Activated B cell treated with CpG ODN at 0.5 μM for 24 hours (primary cell): Measurements from ENCODE around the gene CCDC88B. TPM values are rescaled to one million over a fixed set of nuclear protein-coding genes. Genes with fewer than 3 reads are reported as not detected.
A peak's percentile ranks its signal among the peaks of the same experiment; 100 is the strongest.

Experiments used
- ATAC-seq: fragments of 200-7000 bp; cut with Tn5 transposase; one replicate; pipeline ENCODE4 v1.10.0; 2021; ENCODE audit warnings: low read depth, mild to moderate bottlenecking, moderate library complexity
- CTCF ChIA-PET: fragments of 350-600 bp; sonication (Branson Sonifier 250); formaldehyde crosslinking; loops from one replicate; lab custom pipeline; 2021; ENCODE audit warnings: antibody characterized with exemption; lab: Charles Lee
- POLR2A ChIA-PET: fragments of 350-600 bp; sonication (Branson Sonifier 250); formaldehyde crosslinking; loops from one replicate; lab custom pipeline; 2021; ENCODE audit warnings: antibody characterized with exemption; lab: Charles Lee
- DNase-seq: peaks from one replicate; pipeline ENCODE4 v3.0.0; 2022
- H3K27ac Mint-ChIP-seq: one replicate; pipeline ENCODE4 v1.8.0; 2020; ENCODE audit warnings: mixed read lengths
- H3K27me3 Mint-ChIP-seq: one replicate; pipeline ENCODE4 v1.8.0; 2021; ENCODE audit warnings: mixed read lengths
- H3K36me3 Mint-ChIP-seq: one replicate; pipeline ENCODE4 v1.8.0; 2021; ENCODE audit warnings: low read depth, mixed read lengths
- H3K4me1 Mint-ChIP-seq: one replicate; pipeline ENCODE4 v1.8.0; 2021; ENCODE audit warnings: mixed read lengths
- H3K4me3 Mint-ChIP-seq: one replicate; pipeline ENCODE4 v1.8.0; 2020; ENCODE audit warnings: mild to moderate bottlenecking, mixed read lengths
- H3K9me3 Mint-ChIP-seq: one replicate; pipeline ENCODE4 v1.8.0; 2020; ENCODE audit warnings: mixed read lengths
- CTCF ChIP-seq: fragments of 200-600 bp; IDR thresholded peaks from one replicate; pipeline ENCODE4 v1.8.0; 2022; ENCODE audit warnings: antibody characterized with exemption, mild to moderate bottlenecking
- intact Hi-C: fragments of 100-400 bp; cut with micrococcal nuclease; formaldehyde crosslinking; loops from one replicate; pipeline ENCODE4 v1.15.1; 2024
- total RNA-seq: library from RNA; stranded (reverse); gene quantifications from 2 replicates; pipeline ENCODE4 v1.2.3, GENCODE V29; 2022

Gene CCDC88B
- total RNA-seq, 1 donor from 2014 or later = 201 TPM

- DNase-seq (peak; percentile 42), ATAC-seq (peak; percentile 4)
- ChIA-PET POLR2A (interaction anchor here (0.6 to 4.9 kb wide), 31 partner anchors 10 to 1951 kb away, joined by 3 to 94 read pairs (median 8); partner anchors contain the start of genes CATSPERZ, CCDC88B, ESRRA and FERMT3), CTCF (interaction anchor here (0.5 to 4.2 kb wide), 17 partner anchors 12 to 407 kb away, joined by 3 to 138 read pairs (median 11); partner anchors contain the start of genes CATSPERZ, CCDC88B, ESRRA and FERMT3)
- TF ChIP-seq CTCF = no peak
- Mint-ChIP-seq H3K9me3 (no peaks in the 10 kb centered on the region), H3K4me1 (peaks cover 29% of the 10 kb centered on the region), H3K4me3 (peak overlapping the region; percentile 94), H3K36me3 (peaks cover 58% of the 10 kb centered on the region), H3K27ac (peak overlapping the region; percentile 99), H3K27me3 (no peaks in the 10 kb centered on the region)
- intact Hi-C loops = loop anchor here (1.0 to 5.0 kb wide), 8 partner anchors 11 to 426 kb away; partner anchors contain the start of genes DNAJC4, ESRRA, GPR137 and NAA40
Measured at GRCh38 chr11:64316672-64317324, 23.2 kb upstream of the CCDC88B start.

- Mint-ChIP-seq H3K4me3 (peak within 1 kb of the TSS; percentile 94), H3K4me1 (peaks cover 29% of the 10 kb centered on the region), H3K27me3 (no peaks in the 10 kb centered on the region), H3K27ac (peak within 1 kb of the TSS; percentile 99), H3K36me3 (peaks cover 57% of the 10 kb centered on the region), H3K9me3 (no peaks in the 10 kb centered on the region)
- peak; percentile 74 for DNase-seq
- TF ChIP-seq CTCF = no peak
- ChIA-PET POLR2A (interaction anchor here (0.5 to 4.9 kb wide), 42 partner anchors 8 to 1950 kb away, joined by 3 to 94 read pairs (median 5); partner anchors contain the start of genes C11orf98, CCDC88B, CSKMT and ESRRA), CTCF (interaction anchor here (0.8 to 4.2 kb wide), 22 partner anchors 10 to 407 kb away, joined by 3 to 138 read pairs (median 7); partner anchors contain the start of genes BAD, CATSPERZ, CCDC88B and ESRRA)
- peak; percentile 63 for ATAC-seq
- intact Hi-C loops = loop anchor here (1.0 to 5.0 kb wide), 8 partner anchors 12 to 425 kb away; partner anchors contain the start of genes DNAJC4, ESRRA, GPR137 and NAA40
Measured at GRCh38 chr11:64317325-64317960, 22.6 kb upstream of the CCDC88B start, which contains the start of gene TRMT112. Gene TRMT112 (minus strand): TSS chr11:64317559. CDS start chr11:64317526, 33 bp downstream.

GRCh38 chr11:64317961-64318765 lies 21.8 kb upstream of the CCDC88B start, which contains the start of gene PRDX5:
Gene PRDX5 (plus strand): TSS chr11:64318121. CDS start chr11:64318216, 95 bp downstream.
- no peak for TF ChIP-seq CTCF
- Mint-ChIP-seq H3K9me3 (no peaks in the 10 kb centered on the region), H3K36me3 (peaks cover 50% of the 10 kb centered on the region), H3K27ac (peak within 1 kb of the TSS; percentile 99), H3K4me1 (peaks cover 23% of the 10 kb centered on the region), H3K4me3 (peak within 1 kb of the TSS; percentile 94), H3K27me3 (no peaks in the 10 kb centered on the region)
- ChIA-PET POLR2A (interaction anchor here (0.5 to 4.9 kb wide), 47 partner anchors 9 to 1950 kb away, joined by 3 to 94 read pairs (median 5); partner anchors contain the start of genes C11orf98, CCDC88B, CSKMT and ESRRA), CTCF (interaction anchor here (0.8 to 4.2 kb wide), 22 partner anchors 9 to 406 kb away, joined by 3 to 138 read pairs (median 7); partner anchors contain the start of genes BAD, CATSPERZ, CCDC88B and ESRRA)
- intact Hi-C loops = loop anchor here (1.0 to 5.0 kb wide), 14 partner anchors 13 to 424 kb away; partner anchors contain the start of genes CCDC88B, DNAJC4, ESRRA and GPR137
- ATAC-seq = peak; percentile 81
- peak; percentile 91 for DNase-seq

- POLR2A ChIA-PET = interaction anchor here (0.6 to 4.9 kb wide), 15 partner anchors 12 to 1352 kb away, joined by 3 to 94 read pairs (median 8); partner anchors contain the start of genes CCDC88B, ESRRA and FERMT3
- Mint-ChIP-seq H3K4me1 (peaks cover 23% of the 10 kb centered on the region), H3K27me3 (no peaks in the 10 kb centered on the region), H3K9me3 (no peaks in the 10 kb centered on the region), H3K36me3 (peaks cover 45% of the 10 kb centered on the region), H3K4me3 (peak overlapping the region; percentile 94), H3K27ac (peak overlapping the region; percentile 99)
- ATAC-seq = no peak
- intact Hi-C loops = loop anchor here (1.0 to 5.0 kb wide), 9 partner anchors 12 to 423 kb away; partner anchors contain the start of genes CCDC88B, DNAJC4, NAA40 and NRXN2
- no peak for TF ChIP-seq CTCF
- DNase-seq = no peak
- CTCF ChIA-PET = interaction anchor here (1.0 to 4.2 kb wide), 7 partner anchors 12 to 370 kb away, joined by 3 to 138 read pairs (median 27); partner anchors contain the start of gene ESRRA
Measured at GRCh38 chr11:64318766-64319761, 20.9 kb upstream of the CCDC88B start.
